Esophagus squamous epithelium (tissue), 4 donors: ENCODE data around the gene ZNF667.

ENCODE experiments used
- POLR2A ChIP-seq, 4 donors: fragments of 450-650 bp; IDR thresholded peaks; one replicate each; pipeline ENCODE4 v1.6.1; 2017; ENCODE audit warnings: antibody characterized with exemption in 4 of 4, mild to moderate bottlenecking in 4 of 4, moderate library complexity in 3 of 4
- TF ChIP-seq, protein P1 (sequence below), 6 experiments: fragments of 450-650 bp in 4 of 6; fragments of 200-600 bp in 2 of 6; sonication (generic) in 2 of 6; IDR thresholded peaks; one replicate each; pipeline ENCODE4 v1.5.1; 2016 to 2019; ENCODE audit warnings: antibody characterized with exemption in 6 of 6, mild to moderate bottlenecking in 4 of 6, moderate library complexity in 4 of 6

- TF ChIP-seq POLR2A (IDR thresholded peaks at IDR 0.05): no peak
- TF ChIP-seq, protein P1, sequence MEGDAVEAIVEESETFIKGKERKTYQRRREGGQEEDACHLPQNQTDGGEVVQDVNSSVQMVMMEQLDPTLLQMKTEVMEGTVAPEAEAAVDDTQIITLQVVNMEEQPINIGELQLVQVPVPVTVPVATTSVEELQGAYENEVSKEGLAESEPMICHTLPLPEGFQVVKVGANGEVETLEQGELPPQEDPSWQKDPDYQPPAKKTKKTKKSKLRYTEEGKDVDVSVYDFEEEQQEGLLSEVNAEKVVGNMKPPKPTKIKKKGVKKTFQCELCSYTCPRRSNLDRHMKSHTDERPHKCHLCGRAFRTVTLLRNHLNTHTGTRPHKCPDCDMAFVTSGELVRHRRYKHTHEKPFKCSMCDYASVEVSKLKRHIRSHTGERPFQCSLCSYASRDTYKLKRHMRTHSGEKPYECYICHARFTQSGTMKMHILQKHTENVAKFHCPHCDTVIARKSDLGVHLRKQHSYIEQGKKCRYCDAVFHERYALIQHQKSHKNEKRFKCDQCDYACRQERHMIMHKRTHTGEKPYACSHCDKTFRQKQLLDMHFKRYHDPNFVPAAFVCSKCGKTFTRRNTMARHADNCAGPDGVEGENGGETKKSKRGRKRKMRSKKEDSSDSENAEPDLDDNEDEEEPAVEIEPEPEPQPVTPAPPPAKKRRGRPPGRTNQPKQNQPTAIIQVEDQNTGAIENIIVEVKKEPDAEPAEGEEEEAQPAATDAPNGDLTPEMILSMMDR (IDR thresholded peaks at IDR 0.05): no peak
Measured at GRCh38 chr19:56508290-56508778, 31.2 kb upstream of the ZNF667 start.
